Measurements from ENCODE around the gene IQCN.

The IQCN gene

GRCh38 chr19:18274219-18274780 lies at the start of gene IQCN:
Gene IQCN (minus strand): TSS chr19:18274452. CDS start chr19:18269478, 4,974 bp downstream.
- DNase-seq (ENCODE audit: low read depth in 2 of 2) = no peak

GRCh38 chr19:18322759-18323460 lies 48.7 kb upstream of the IQCN start, which contains the start of gene LSM4:
Gene LSM4 (minus strand): TSS chr19:18323076. CDS start chr19:18323020, 56 bp downstream.
- peak; percentile 99 for DNase-seq (ENCODE audit: low read depth in 2 of 2)

- no peak for DNase-seq (ENCODE audit: low read depth in 2 of 2)
Observed at GRCh38 chr19:18322318-18322758, 48.1 kb upstream of the IQCN start.

- no peak for DNase-seq (ENCODE audit: low read depth in 2 of 2)
Observed at GRCh38 chr19:18321734-18322102, 47.5 kb upstream of the IQCN start.

- DNase-seq (ENCODE audit: low read depth in 2 of 2) = no peak
Observed at GRCh38 chr19:18320865-18321733, 46.8 kb upstream of the IQCN start.

GRCh38 chr19:18319591-18320135 lies 45.4 kb upstream of the IQCN start:
- DNase-seq (ENCODE audit: low read depth in 2 of 2) = no peak

GRCh38 chr19:18317961-18318800 lies 43.9 kb upstream of the IQCN start:
- no peak for DNase-seq (ENCODE audit: low read depth in 2 of 2)

GRCh38 chr19:18313398-18313797 lies 39.1 kb upstream of the IQCN start:
- no peak for DNase-seq (ENCODE audit: low read depth in 2 of 2)

- DNase-seq (ENCODE audit: low read depth in 2 of 2) = no peak
Observed at GRCh38 chr19:18312092-18312534, 37.9 kb upstream of the IQCN start.

- DNase-seq (ENCODE audit: low read depth in 2 of 2) = no peak
Observed at GRCh38 chr19:18311502-18312091, 37.3 kb upstream of the IQCN start.

- no peak for DNase-seq (ENCODE audit: low read depth in 2 of 2)
Observed at GRCh38 chr19:18310966-18311365, 36.7 kb upstream of the IQCN start.

GRCh38 chr19:18310118-18310909 lies 36.1 kb upstream of the IQCN start:
- no peak for DNase-seq (ENCODE audit: low read depth in 2 of 2)

GRCh38 chr19:18309525-18310064 lies 35.3 kb upstream of the IQCN start:
- no peak for DNase-seq (ENCODE audit: low read depth in 2 of 2)

GRCh38 chr19:18308948-18309325 lies 34.7 kb upstream of the IQCN start:
- DNase-seq (ENCODE audit: low read depth in 2 of 2) = no peak

GRCh38 chr19:18308051-18308947 lies 34.0 kb upstream of the IQCN start:
- DNase-seq (ENCODE audit: low read depth in 2 of 2) = no peak

- DNase-seq (ENCODE audit: low read depth in 2 of 2) = no peak
Observed at GRCh38 chr19:18307271-18307681, 33.0 kb upstream of the IQCN start.

- no peak for DNase-seq (ENCODE audit: low read depth in 2 of 2)
Observed at GRCh38 chr19:18306888-18307260, 32.6 kb upstream of the IQCN start.

GRCh38 chr19:18306209-18306887 lies 32.1 kb upstream of the IQCN start:
- no peak for DNase-seq (ENCODE audit: low read depth in 2 of 2)
